ENCODE measurements around the gene VWA7. TPM values are rescaled to one million over a fixed set of nuclear protein-coding genes. Genes with fewer than 3 reads are reported as not detected.

The VWA7 gene
- total and polyA plus RNA-seq, 2 donors from 2014 or later, result 10.2 to 32.5 TPM

GRCh38 chr6:31720196-31720770, 56.8 kb downstream of the VWA7 start:
- Histone ChIP-seq H3K4me3 (ENCODE audit: low read length in 3 of 3) (no peak overlapping the region), H3K27me3 (ENCODE audit: control insufficient read depth, insufficient read depth, low read length) (no peaks in the 10 kb centered on the region), H3K27ac (ENCODE audit: low read depth in 2 of 2, low read length in 2 of 2) (no peak overlapping the region), H3K9ac (ENCODE audit: low read length in 3 of 3) (no peak overlapping the region), H3K4me1 (ENCODE audit: control insufficient read depth in 2 of 3, insufficient read depth in 2 of 3, low read depth in 1 of 3, low read length in 3 of 3) (no peaks in the 10 kb centered on the region), H3K36me3 (ENCODE audit: control insufficient read depth in 2 of 3, insufficient read depth in 3 of 3, low read length in 3 of 3) (no peaks in the 10 kb centered on the region), H3K9me3 (ENCODE audit: control insufficient read depth in 2 of 3, insufficient read depth in 1 of 3, low read length in 3 of 3) (no peaks in the 10 kb centered on the region)
- DNase-seq (no peak), FAIRE-seq (no peak)
- intact Hi-C loops (cut with DNase I), result no loop called here
- TF ChIP-seq CTCF (IDR thresholded peaks at IDR 0.05; ENCODE audit: borderline replicate concordance, extremely low read depth, insufficient read depth), result no peak

- DNase-seq (no peak), FAIRE-seq (no peak)
- H3K9me3 ChIP-seq (ENCODE audit: control insufficient read depth in 2 of 3, insufficient read depth in 1 of 3, low read length in 3 of 3), result no peaks in the 10 kb centered on the region
- H3K9ac ChIP-seq (ENCODE audit: low read length in 3 of 3), result no peak overlapping the region
- TF ChIP-seq CTCF (IDR thresholded peaks at IDR 0.05; ENCODE audit: borderline replicate concordance, extremely low read depth, insufficient read depth), result no peak
- no peaks in the 10 kb centered on the region for H3K36me3 ChIP-seq (ENCODE audit: control insufficient read depth in 2 of 3, insufficient read depth in 3 of 3, low read length in 3 of 3)
- no peak overlapping the region for H3K4me3 ChIP-seq (ENCODE audit: low read length in 3 of 3)
- intact Hi-C loops (cut with DNase I), result no loop called here
- no peaks in the 10 kb centered on the region for H3K27me3 ChIP-seq (ENCODE audit: control insufficient read depth, insufficient read depth, low read length)
- H3K4me1 ChIP-seq (ENCODE audit: control insufficient read depth in 2 of 3, insufficient read depth in 2 of 3, low read depth in 1 of 3, low read length in 3 of 3), result no peaks in the 10 kb centered on the region
- no peak overlapping the region for H3K27ac ChIP-seq (ENCODE audit: low read depth in 2 of 2, low read length in 2 of 2)
These were observed 58.1 kb downstream of the VWA7 start for GRCh38 chr6:31719001-31719400.

GRCh38 chr6:31718265-31718664, 58.9 kb downstream of the VWA7 start:
- TF ChIP-seq CTCF (IDR thresholded peaks at IDR 0.05; ENCODE audit: borderline replicate concordance, extremely low read depth, insufficient read depth), result no peak
- H3K4me3 ChIP-seq (ENCODE audit: low read length in 3 of 3), result no peak overlapping the region
- no peak overlapping the region for H3K27ac ChIP-seq (ENCODE audit: low read depth in 2 of 2, low read length in 2 of 2)
- no peaks in the 10 kb centered on the region for H3K9me3 ChIP-seq (ENCODE audit: control insufficient read depth in 2 of 3, insufficient read depth in 1 of 3, low read length in 3 of 3)
- H3K4me1 ChIP-seq (ENCODE audit: control insufficient read depth in 2 of 3, insufficient read depth in 2 of 3, low read depth in 1 of 3, low read length in 3 of 3), result no peaks in the 10 kb centered on the region
- no peaks in the 10 kb centered on the region for H3K36me3 ChIP-seq (ENCODE audit: control insufficient read depth in 2 of 3, insufficient read depth in 3 of 3, low read length in 3 of 3)
- H3K27me3 ChIP-seq (ENCODE audit: control insufficient read depth, insufficient read depth, low read length), result no peaks in the 10 kb centered on the region
- intact Hi-C loops (cut with DNase I), result no loop called here
- FAIRE-seq (no peak), DNase-seq (no peak)
- no peak overlapping the region for H3K9ac ChIP-seq (ENCODE audit: low read length in 3 of 3)
